ENCODE results near the gene MATCAP1.
A peak's percentile ranks its signal among the peaks of the same experiment; 100 is the strongest.

The MATCAP1 gene

GRCh38 chr16:67184453-67184994, 761 bp upstream of the MATCAP1 start:
- no peaks in the 10 kb centered on the region for H3K9me3 Mint-ChIP-seq
- H3K4me1 Mint-ChIP-seq = peaks cover 12% of the 10 kb centered on the region
- DNase-seq (ENCODE audit: low spot score in 2 of 2) = no peak
- no peak for ATAC-seq (replicated peaks; ENCODE audit: extremely low read depth, poor library complexity, severe bottlenecking)
- H3K27ac Mint-ChIP-seq (ENCODE audit: low read depth) = peak overlapping the region; percentile 70
- H3K36me3 Mint-ChIP-seq (ENCODE audit: insufficient read depth) = peaks cover 3% of the 10 kb centered on the region
- H3K4me3 Mint-ChIP-seq = no peak overlapping the region
- no peaks in the 10 kb centered on the region for H3K27me3 Mint-ChIP-seq

- H3K9me3 Mint-ChIP-seq = no peaks in the 10 kb centered on the region
- H3K27ac Mint-ChIP-seq (ENCODE audit: low read depth) = no peak overlapping the region
- H3K4me3 Mint-ChIP-seq = no peak overlapping the region
- DNase-seq (ENCODE audit: low spot score in 2 of 2) (no peak), ATAC-seq (replicated peaks; ENCODE audit: extremely low read depth, poor library complexity, severe bottlenecking) (no peak)
- peaks cover 3% of the 10 kb centered on the region for H3K36me3 Mint-ChIP-seq (ENCODE audit: insufficient read depth)
- peaks cover 20% of the 10 kb centered on the region for H3K4me1 Mint-ChIP-seq
- no peaks in the 10 kb centered on the region for H3K27me3 Mint-ChIP-seq
These were observed 508 bp downstream of the MATCAP1 start for GRCh38 chr16:67183284-67183626.

- H3K27me3 Mint-ChIP-seq = no peaks in the 10 kb centered on the region
- no peak for DNase-seq (ENCODE audit: low spot score in 2 of 2)
- no peaks in the 10 kb centered on the region for H3K9me3 Mint-ChIP-seq
- H3K27ac Mint-ChIP-seq (ENCODE audit: low read depth) = no peak overlapping the region
- peaks cover 30% of the 10 kb centered on the region for H3K4me1 Mint-ChIP-seq
- H3K4me3 Mint-ChIP-seq = no peak overlapping the region
- peaks cover 4% of the 10 kb centered on the region for H3K36me3 Mint-ChIP-seq (ENCODE audit: insufficient read depth)
- ATAC-seq (replicated peaks; ENCODE audit: extremely low read depth, poor library complexity, severe bottlenecking) = no peak
These were observed 1.5 kb downstream of the MATCAP1 start for GRCh38 chr16:67182288-67182687.

- no peak for ATAC-seq (replicated peaks; ENCODE audit: extremely low read depth, poor library complexity, severe bottlenecking)
- no peak overlapping the region for H3K27ac Mint-ChIP-seq (ENCODE audit: low read depth)
- peaks cover 32% of the 10 kb centered on the region for H3K4me1 Mint-ChIP-seq
- H3K4me3 Mint-ChIP-seq = no peak overlapping the region
- no peak for DNase-seq (ENCODE audit: low spot score in 2 of 2)
- no peaks in the 10 kb centered on the region for H3K9me3 Mint-ChIP-seq
- no peaks in the 10 kb centered on the region for H3K27me3 Mint-ChIP-seq
- peaks cover 4% of the 10 kb centered on the region for H3K36me3 Mint-ChIP-seq (ENCODE audit: insufficient read depth)
These were observed 2.4 kb downstream of the MATCAP1 start for GRCh38 chr16:67181346-67181745.

GRCh38 chr16:67180166-67180565, 3.6 kb downstream of the MATCAP1 start:
- H3K36me3 Mint-ChIP-seq (ENCODE audit: insufficient read depth) = peaks cover 2% of the 10 kb centered on the region
- H3K9me3 Mint-ChIP-seq = no peaks in the 10 kb centered on the region
- H3K4me1 Mint-ChIP-seq = peaks cover 27% of the 10 kb centered on the region
- H3K27me3 Mint-ChIP-seq = no peaks in the 10 kb centered on the region
- ATAC-seq (replicated peaks; ENCODE audit: extremely low read depth, poor library complexity, severe bottlenecking) = no peak
- H3K4me3 Mint-ChIP-seq = no peak overlapping the region
- no peak overlapping the region for H3K27ac Mint-ChIP-seq (ENCODE audit: low read depth)
- no peak for DNase-seq (ENCODE audit: low spot score in 2 of 2)

GRCh38 chr16:67179421-67180080, 4.2 kb downstream of the MATCAP1 start:
- H3K27ac Mint-ChIP-seq (ENCODE audit: low read depth) = no peak overlapping the region
- no peaks in the 10 kb centered on the region for H3K9me3 Mint-ChIP-seq
- no peak overlapping the region for H3K4me3 Mint-ChIP-seq
- DNase-seq (ENCODE audit: low spot score in 2 of 2) (no peak), ATAC-seq (replicated peaks; ENCODE audit: extremely low read depth, poor library complexity, severe bottlenecking) (no peak)
- peaks cover 1% of the 10 kb centered on the region for H3K36me3 Mint-ChIP-seq (ENCODE audit: insufficient read depth)
- peaks cover 20% of the 10 kb centered on the region for H3K4me1 Mint-ChIP-seq
- H3K27me3 Mint-ChIP-seq = no peaks in the 10 kb centered on the region

- H3K9me3 Mint-ChIP-seq = no peaks in the 10 kb centered on the region
- H3K36me3 Mint-ChIP-seq (ENCODE audit: insufficient read depth) = peaks cover 6% of the 10 kb centered on the region
- ATAC-seq (replicated peaks; ENCODE audit: extremely low read depth, poor library complexity, severe bottlenecking) (peak; percentile 64), DNase-seq (ENCODE audit: low spot score in 2 of 2) (no peak)
- H3K27ac Mint-ChIP-seq (ENCODE audit: low read depth) = no peak overlapping the region
- H3K4me1 Mint-ChIP-seq = peaks cover 32% of the 10 kb centered on the region
- peak overlapping the region; percentile 69 for H3K4me3 Mint-ChIP-seq
- no peaks in the 10 kb centered on the region for H3K27me3 Mint-ChIP-seq
These were observed 5.7 kb downstream of the MATCAP1 start for GRCh38 chr16:67177743-67178699.

GRCh38 chr16:67176662-67177061, 7.1 kb downstream of the MATCAP1 start:
- peaks cover 36% of the 10 kb centered on the region for H3K4me1 Mint-ChIP-seq
- no peaks in the 10 kb centered on the region for H3K9me3 Mint-ChIP-seq
- no peak for ATAC-seq (replicated peaks; ENCODE audit: extremely low read depth, poor library complexity, severe bottlenecking)
- no peak for DNase-seq (ENCODE audit: low spot score in 2 of 2)
- peaks cover 3% of the 10 kb centered on the region for H3K27me3 Mint-ChIP-seq
- no peak overlapping the region for H3K4me3 Mint-ChIP-seq
- H3K36me3 Mint-ChIP-seq (ENCODE audit: insufficient read depth) = peaks cover 10% of the 10 kb centered on the region
- H3K27ac Mint-ChIP-seq (ENCODE audit: low read depth) = no peak overlapping the region

- H3K9me3 Mint-ChIP-seq = no peaks in the 10 kb centered on the region
These were observed 9.0 kb downstream of the MATCAP1 start for GRCh38 chr16:67174706-67175231.

GRCh38 chr16:67173808-67174705, 9.7 kb downstream of the MATCAP1 start:
- Mint-ChIP-seq H3K9me3 (no peaks in the 10 kb centered on the region), H3K27ac (ENCODE audit: low read depth) (peak overlapping the region; percentile 75), H3K4me3 (peak overlapping the region; percentile 84), H3K27me3 (peaks cover 25% of the 10 kb centered on the region), H3K36me3 (ENCODE audit: insufficient read depth) (peaks cover 13% of the 10 kb centered on the region), H3K4me1 (peaks cover 52% of the 10 kb centered on the region)
- ATAC-seq (replicated peaks; ENCODE audit: extremely low read depth, poor library complexity, severe bottlenecking) (peak; percentile 78), DNase-seq (ENCODE audit: low spot score in 2 of 2) (peak in 1 of 2 donors; percentile 40)

More at GRCh38 chr16:67174706-67175231, 9.0 kb downstream of the MATCAP1 start:
- peaks cover 18% of the 10 kb centered on the region for H3K27me3 Mint-ChIP-seq
- H3K4me3 Mint-ChIP-seq = peak overlapping the region; percentile 84
- no peak for DNase-seq (ENCODE audit: low spot score in 2 of 2)
- peaks cover 50% of the 10 kb centered on the region for H3K4me1 Mint-ChIP-seq
- no peak for ATAC-seq (replicated peaks; ENCODE audit: extremely low read depth, poor library complexity, severe bottlenecking)
- H3K27ac Mint-ChIP-seq (ENCODE audit: low read depth) = no peak overlapping the region
- H3K36me3 Mint-ChIP-seq (ENCODE audit: insufficient read depth) = peaks cover 13% of the 10 kb centered on the region

GRCh38 chr16:67173323-67173722, 10.4 kb downstream of the MATCAP1 start:
- peaks cover 13% of the 10 kb centered on the region for H3K36me3 Mint-ChIP-seq (ENCODE audit: insufficient read depth)
- peak overlapping the region; percentile 84 for H3K4me3 Mint-ChIP-seq
- ATAC-seq (replicated peaks; ENCODE audit: extremely low read depth, poor library complexity, severe bottlenecking) = no peak
- no peaks in the 10 kb centered on the region for H3K9me3 Mint-ChIP-seq
- peak overlapping the region; percentile 75 for H3K27ac Mint-ChIP-seq (ENCODE audit: low read depth)
- H3K27me3 Mint-ChIP-seq = peaks cover 32% of the 10 kb centered on the region
- H3K4me1 Mint-ChIP-seq = peaks cover 45% of the 10 kb centered on the region
- no peak for DNase-seq (ENCODE audit: low spot score in 2 of 2)

Data from central memory CD8-positive, alpha-beta T cell (primary cell).